PC-9 (cell line): ENCODE data around the gene AHSG. TPM values are rescaled to one million over a fixed set of nuclear protein-coding genes. Genes with fewer than 3 reads are reported as not detected.

ENCODE experiments used
- BruUV-seq: library from RNA; stranded (reverse); fragments of 400-500 nt; replicated peaks from 2 replicates; lab custom pipeline; 2021; lab: Mats Ljungman, UMichigan
- CTCF ChIA-PET: fragments of 300-600 bp; sonication (Branson Sonifier 250); formaldehyde crosslinking; loops from one replicate; lab custom pipeline; 2022; ENCODE audit warnings: antibody characterized with exemption; lab: Charles Lee
- POLR2A ChIA-PET: fragments of 300-600 bp; sonication (Branson Sonifier 250); formaldehyde crosslinking; loops from one replicate; lab custom pipeline; 2022; ENCODE audit warnings: antibody characterized with exemption; ENCODE audit not compliant: unreplicated experiment; lab: Charles Lee
- DNase-seq, 2 experiments: peaks; one replicate each; pipeline versions ENCODE4 v3.0.0 to v3.0.0-alpha.2; 2015 to 2022; ENCODE audit warnings: mixed read lengths in 1 of 2
- H2AFZ ChIP-seq: fragments of 200-600 bp; sonication (generic); 2 replicates; pipeline ENCODE4 v1.8.1; 2017; ENCODE audit warnings: antibody characterized with exemption
- H3F3A ChIP-seq: fragments of 200-600 bp; sonication (generic); 2 replicates; pipeline ENCODE4 v1.8.1; 2017; ENCODE audit warnings: antibody characterized with exemption, mild to moderate bottlenecking, low read depth; ENCODE audit not compliant: insufficient read depth
- H3K27ac ChIP-seq: fragments of 200-600 bp; sonication (generic); 2 replicates; pipeline ENCODE4 v1.6.1; 2016; ENCODE audit warnings: mixed run types
- H3K27me3 ChIP-seq: fragments of 200-600 bp; sonication (generic); 2 replicates; pipeline ENCODE4 v1.6.1; 2016; ENCODE audit warnings: low read depth, mixed run types; ENCODE audit not compliant: insufficient read depth
- H3K36me3 ChIP-seq: fragments of 200-600 bp; sonication (generic); 2 replicates; pipeline ENCODE4 v1.6.1; 2016; ENCODE audit warnings: low read depth, mixed run types
- H3K4me1 ChIP-seq: fragments of 200-600 bp; sonication (generic); replicated peaks from 2 replicates; pipeline ENCODE4 v1.6.1; 2016; ENCODE audit warnings: mixed run types; ENCODE audit not compliant: insufficient read depth
- H3K4me2 ChIP-seq: fragments of 200-600 bp; sonication (generic); 2 replicates; pipeline ENCODE4 v1.6.1; 2017; ENCODE audit warnings: mixed run types
- H3K4me3 ChIP-seq: fragments of 200-600 bp; sonication (generic); 2 replicates; pipeline ENCODE4 v1.6.1; 2016; ENCODE audit warnings: mixed run types
- H3K79me2 ChIP-seq: fragments of 200-600 bp; sonication (generic); 2 replicates; pipeline ENCODE4 v1.6.1; 2017; ENCODE audit warnings: low read depth, mixed run types
- H3K9me2 ChIP-seq: fragments of 200-600 bp; sonication (generic); 2 replicates; pipeline ENCODE4 v1.8.1; 2017; ENCODE audit warnings: mild to moderate bottlenecking; ENCODE audit not compliant: insufficient read depth
- H3K9me3 ChIP-seq: fragments of 200-600 bp; sonication (generic); 2 replicates; pipeline ENCODE4 v1.8.1; 2016; ENCODE audit warnings: low read depth; ENCODE audit not compliant: insufficient read depth
- H4K20me1 ChIP-seq: fragments of 200-600 bp; sonication (generic); 2 replicates; pipeline ENCODE4 v1.8.1; 2017; ENCODE audit not compliant: insufficient read depth
- CTCF ChIP-seq: fragments of 200-600 bp; sonication (generic); conservative IDR thresholded peaks from 2 replicates; pipeline ENCODE4 v1.6.1; 2017; ENCODE audit warnings: mixed run types, antibody characterized with exemption, mild to moderate bottlenecking, moderate library complexity
- EZH2 ChIP-seq: fragments of 200-600 bp; sonication (generic); IDR thresholded peaks from 2 replicates; pipeline ENCODE4 v1.8.0; 2017; ENCODE audit warnings: antibody characterized with exemption, low read depth
- intact Hi-C: fragments of 100-400 bp; cut with micrococcal nuclease; formaldehyde crosslinking; loops from one replicate; pipeline ENCODE4 v1.10.0; 2022; ENCODE audit not compliant: unreplicated experiment
- total RNA-seq: library from RNA; stranded (reverse); gene quantifications from 2 replicates; pipeline ENCODE4 v1.2.3, GENCODE V29; 2021

The AHSG gene
- total RNA-seq, 1 experiment from 2014 or later = not detected

GRCh38 chr3:186627852-186628414, 15.1 kb downstream of the AHSG start:
- Histone ChIP-seq H4K20me1 (no peaks in the 10 kb centered on the region), H3K4me3 (no peak overlapping the region), H3K9me2 (0 out of 2 replicates have a peak, but pooled peaks cover 2% of the 10 kb centered on the region), H3K27me3 (no peaks in the 10 kb centered on the region), H3K36me3 (no peaks in the 10 kb centered on the region), H3K27ac (no peak overlapping the region), H3K4me1 (peaks cover 1% of the 10 kb centered on the region), H3F3A (no peaks in the 10 kb centered on the region), H3K4me2 (no peak overlapping the region), H3K79me2 (no peaks in the 10 kb centered on the region), H2AFZ (no peak overlapping the region), H3K9me3 (no peaks in the 10 kb centered on the region)
- BruUV-seq = no TSS peak
- CTCF ChIA-PET = interaction anchor here (0.7 kb wide), 1 partner anchor 120 kb away, joined by 3 read pairs; no protein-coding TSS in a partner anchor
- intact Hi-C loops = no loop called here
- no peak for DNase-seq
- POLR2A ChIA-PET = no interaction called here
- TF ChIP-seq CTCF (no peak), EZH2 (no peak)

- no peaks in the 10 kb centered on the region for H3K36me3 ChIP-seq
- no peaks in the 10 kb centered on the region for H3K27me3 ChIP-seq
- no peaks in the 10 kb centered on the region for H3K9me3 ChIP-seq
- no peak for TF ChIP-seq CTCF
- no peak for TF ChIP-seq EZH2
- H3K4me3 ChIP-seq = no peak overlapping the region
- H3K79me2 ChIP-seq = no peaks in the 10 kb centered on the region
- H3K9me2 ChIP-seq = no peaks in the 10 kb centered on the region
- no TSS peak for BruUV-seq
- intact Hi-C loops = no loop called here
- no peak overlapping the region for H2AFZ ChIP-seq
- H3K27ac ChIP-seq = no peak overlapping the region
- H3K4me2 ChIP-seq = no peak overlapping the region
- POLR2A ChIA-PET = no interaction called here
- CTCF ChIA-PET = interaction anchor here (0.7 kb wide), 1 partner anchor 119 kb away, joined by 3 read pairs; no protein-coding TSS in a partner anchor
- 0 out of 2 replicates have a peak, but pooled peaks cover 4% of the 10 kb centered on the region for H3F3A ChIP-seq
- H3K4me1 ChIP-seq = peaks cover 7% of the 10 kb centered on the region
- no peak for DNase-seq
- no peaks in the 10 kb centered on the region for H4K20me1 ChIP-seq
These were observed 15.9 kb downstream of the AHSG start for GRCh38 chr3:186628756-186629155.

- no peaks in the 10 kb centered on the region for H4K20me1 ChIP-seq
- H3F3A ChIP-seq = 0 out of 2 replicates have a peak, but pooled peaks cover 4% of the 10 kb centered on the region
- CTCF ChIA-PET = no interaction called here
- no peaks in the 10 kb centered on the region for H3K9me2 ChIP-seq
- no peaks in the 10 kb centered on the region for H3K36me3 ChIP-seq
- H3K4me1 ChIP-seq = peaks cover 7% of the 10 kb centered on the region
- H3K79me2 ChIP-seq = no peaks in the 10 kb centered on the region
- intact Hi-C loops = no loop called here
- TF ChIP-seq EZH2 = no peak
- no peak for TF ChIP-seq CTCF
- no TSS peak for BruUV-seq
- no peak overlapping the region for H3K27ac ChIP-seq
- H3K4me2 ChIP-seq = no peak overlapping the region
- no peak overlapping the region for H3K4me3 ChIP-seq
- POLR2A ChIA-PET = no interaction called here
- H3K9me3 ChIP-seq = no peaks in the 10 kb centered on the region
- no peaks in the 10 kb centered on the region for H3K27me3 ChIP-seq
- H2AFZ ChIP-seq = no peak overlapping the region
- no peak for DNase-seq
These were observed 18.2 kb downstream of the AHSG start for GRCh38 chr3:186630950-186631641.
